Measurements from ENCODE around the gene YJEFN3.

The YJEFN3 gene

DNA sequence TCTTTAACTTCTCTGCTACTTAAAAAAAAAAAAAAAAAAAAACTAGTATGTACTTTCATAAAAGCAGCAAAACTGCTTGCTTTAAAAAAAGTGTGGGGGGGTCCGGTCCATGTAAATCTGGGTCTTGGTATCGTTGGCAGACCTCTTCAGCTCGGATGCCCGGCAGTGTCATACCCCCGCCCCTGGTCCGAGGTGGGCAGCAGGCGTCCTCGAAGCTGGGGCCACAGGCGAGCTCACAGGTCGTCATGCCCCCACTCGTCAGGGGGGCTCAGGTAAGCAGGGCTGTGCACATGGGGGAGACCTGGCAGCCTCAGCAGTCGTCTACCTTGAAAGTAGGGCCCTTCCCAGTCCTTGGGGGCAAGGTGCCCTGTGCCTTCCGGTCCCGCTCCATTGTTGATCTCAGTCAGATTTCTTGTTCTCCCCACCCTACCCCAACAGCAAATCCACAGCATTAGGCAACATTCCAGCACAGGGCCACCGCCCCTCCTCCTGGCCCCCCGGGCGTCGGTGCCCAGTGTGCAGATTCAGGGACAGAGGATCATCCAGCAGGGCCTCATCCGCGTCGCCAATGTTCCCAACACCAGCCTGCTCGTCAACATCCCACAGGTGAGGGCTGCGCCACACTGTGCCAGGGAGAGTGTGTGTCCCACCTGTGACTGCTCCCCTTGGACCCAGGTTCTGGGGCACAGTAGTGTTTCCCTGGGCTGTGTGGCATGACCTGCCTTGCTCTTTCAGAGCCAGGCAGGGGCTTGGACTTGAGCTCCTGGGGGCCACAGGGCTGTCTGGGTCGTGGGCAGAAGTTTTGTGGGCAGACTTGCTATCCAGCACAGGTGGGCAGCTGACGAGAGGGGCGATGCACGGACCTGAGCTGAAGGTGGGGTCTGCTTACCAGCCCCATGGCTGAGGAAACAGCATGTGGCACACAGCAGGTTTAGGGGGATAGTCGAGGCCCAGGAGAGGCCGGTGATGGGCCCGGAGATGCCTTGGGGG is 32.8 kb upstream of the YJEFN3 start:
- DNase-seq (ENCODE audit: low spot score): no peak

- no peak for DNase-seq (ENCODE audit: low spot score)
These were observed 30.3 kb upstream of the YJEFN3 start for GRCh38 chr19:19498255-19498991.

GRCh38 chr19:19499272-19499995 is 29.3 kb upstream of the YJEFN3 start:
- no peak for DNase-seq (ENCODE audit: low spot score)

DNA sequence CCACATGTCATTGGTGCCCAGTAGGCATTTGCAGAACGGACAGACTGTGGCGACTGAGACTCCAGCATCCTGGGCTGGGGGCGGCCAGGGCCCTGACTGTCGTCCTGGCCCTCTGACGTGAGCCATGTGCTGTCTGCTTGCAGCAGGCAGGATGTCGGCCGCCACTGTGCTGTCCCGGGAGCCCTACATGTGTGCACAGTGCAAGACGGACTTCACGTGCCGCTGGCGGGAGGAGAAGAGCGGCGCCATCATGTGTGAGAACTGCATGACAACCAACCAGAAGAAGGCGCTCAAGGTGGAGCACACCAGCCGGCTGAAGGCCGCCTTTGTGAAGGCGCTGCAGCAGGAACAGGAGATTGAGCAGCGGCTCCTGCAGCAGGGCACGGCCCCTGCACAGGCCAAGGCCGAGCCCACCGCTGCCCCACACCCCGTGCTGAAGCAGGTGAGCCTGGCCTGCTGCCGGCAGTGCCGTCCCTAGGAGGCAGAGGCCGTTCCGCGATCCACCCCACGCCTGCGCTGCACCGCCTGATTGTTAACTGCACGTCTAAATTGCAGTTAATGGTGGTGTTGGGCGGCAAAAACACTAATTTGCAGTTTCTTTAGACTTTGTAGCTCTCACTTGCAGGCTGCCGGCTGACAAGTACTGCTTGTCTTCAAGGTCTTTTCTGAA is 27.6 kb upstream of the YJEFN3 start:
- DNase-seq (ENCODE audit: low spot score): no peak

DNA sequence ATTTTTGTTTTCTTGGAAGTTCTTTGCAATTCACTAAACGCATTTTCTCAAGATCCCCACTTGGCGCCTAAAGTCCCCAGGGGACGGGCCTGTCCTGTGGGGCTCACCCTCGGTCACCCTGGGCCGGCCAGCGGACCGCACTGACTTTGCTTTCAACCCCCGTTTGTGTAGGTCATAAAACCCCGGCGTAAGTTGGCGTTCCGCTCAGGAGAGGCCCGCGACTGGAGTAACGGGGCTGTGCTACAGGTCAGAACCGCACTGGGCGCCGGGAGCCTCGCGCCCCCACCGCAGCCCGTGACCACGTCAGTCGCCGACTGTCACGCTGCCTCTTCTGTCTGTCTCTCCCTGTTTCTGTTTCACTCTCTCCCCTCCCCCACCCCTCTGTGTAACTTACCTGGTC is 26.9 kb upstream of the YJEFN3 start:
- DNase-seq (ENCODE audit: low spot score): no peak

DNA sequence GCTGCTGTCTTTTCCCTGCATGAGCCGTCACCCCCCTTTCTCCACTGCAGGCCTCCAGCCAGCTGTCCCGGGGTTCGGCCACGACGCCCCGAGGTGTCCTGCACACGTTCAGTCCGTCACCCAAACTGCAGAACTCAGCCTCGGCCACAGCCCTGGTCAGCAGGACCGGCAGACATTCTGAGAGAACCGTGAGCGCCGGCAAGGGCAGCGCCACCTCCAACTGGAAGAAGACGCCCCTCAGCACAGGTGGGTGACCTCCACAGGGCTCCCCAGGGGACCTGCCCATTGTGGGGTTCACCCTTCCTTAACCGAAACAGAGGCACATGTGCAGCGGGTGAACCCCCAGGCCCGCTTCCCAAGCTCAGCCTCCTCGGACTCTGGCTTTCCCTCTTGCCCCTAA is 26.4 kb upstream of the YJEFN3 start:
- no peak for DNase-seq (ENCODE audit: low spot score)

GRCh38 chr19:19502808-19503602 is 25.7 kb upstream of the YJEFN3 start:
- DNase-seq (ENCODE audit: low spot score): no peak

DNA sequence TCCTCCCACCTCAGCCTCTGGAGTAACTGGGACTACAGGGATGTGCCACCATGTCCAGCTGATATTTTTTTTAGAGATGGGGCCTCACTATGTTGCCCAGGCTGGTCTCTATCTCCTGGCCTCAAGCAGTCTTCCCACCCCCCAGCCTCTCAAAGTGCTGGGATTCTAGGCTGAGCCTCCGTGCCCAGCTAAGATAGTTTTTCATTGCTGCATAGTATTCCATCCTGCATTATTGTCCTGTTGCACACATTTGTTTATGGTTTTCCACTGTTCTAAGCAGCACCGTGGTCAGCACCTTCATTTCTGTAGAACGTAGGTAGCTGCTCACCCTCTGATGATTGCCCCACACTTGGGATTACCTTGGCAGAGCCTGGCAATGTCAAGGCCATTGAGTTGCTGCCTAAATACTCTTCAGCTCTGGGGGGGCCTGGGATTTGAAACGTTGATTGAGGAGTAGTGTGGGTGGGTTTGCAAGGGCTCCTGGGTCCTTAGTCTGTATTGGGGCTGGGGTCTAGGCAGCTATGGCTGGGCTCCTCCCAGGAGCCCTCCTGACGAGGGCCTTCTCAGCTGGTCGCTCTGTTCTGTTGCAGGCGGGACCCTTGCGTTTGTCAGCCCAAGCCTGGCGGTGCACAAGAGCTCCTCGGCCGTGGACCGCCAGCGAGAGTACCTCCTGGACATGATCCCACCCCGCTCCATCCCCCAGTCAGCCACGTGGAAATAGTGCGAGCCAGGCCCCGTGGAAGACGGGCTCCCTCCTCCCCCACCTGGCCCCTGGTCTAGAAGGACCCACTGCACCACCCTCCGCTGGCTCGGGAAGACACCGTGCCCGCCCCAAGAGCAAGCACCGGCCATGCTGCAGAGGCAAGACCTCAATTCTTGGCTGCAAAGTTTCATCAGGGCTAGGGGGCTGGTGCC is 23.7 kb upstream of the YJEFN3 start:
- DNase-seq (ENCODE audit: low spot score): no peak

- DNase-seq (ENCODE audit: low spot score): no peak
These were observed 22.9 kb upstream of the YJEFN3 start for GRCh38 chr19:19505669-19506326.

- DNase-seq (ENCODE audit: low spot score): no peak
These were observed 22.1 kb upstream of the YJEFN3 start for GRCh38 chr19:19506592-19506991.

GRCh38 chr19:19507354-19507753 is 21.4 kb upstream of the YJEFN3 start:
- DNase-seq (ENCODE audit: low spot score): no peak

DNA sequence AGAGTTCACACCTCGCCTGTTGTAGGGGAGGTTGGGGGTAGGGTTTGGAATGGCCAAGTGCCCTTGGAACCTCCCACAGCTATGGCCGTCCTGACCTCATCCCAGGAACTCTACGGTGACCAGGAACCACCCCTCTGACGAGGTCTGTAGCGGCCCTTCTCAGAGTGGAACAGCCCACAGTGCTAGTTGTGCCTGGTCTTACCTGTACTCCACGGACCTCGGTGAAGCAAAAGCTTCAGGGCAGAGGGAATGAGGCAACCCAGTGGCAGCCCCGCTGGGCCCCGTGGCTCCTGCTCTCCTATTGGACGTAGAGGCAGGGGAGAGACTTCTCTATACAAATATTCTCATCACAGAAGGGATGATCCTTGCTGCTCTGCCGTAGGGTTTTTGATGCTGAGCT is 20.5 kb upstream of the YJEFN3 start:
- no peak for DNase-seq (ENCODE audit: low spot score)

DNA sequence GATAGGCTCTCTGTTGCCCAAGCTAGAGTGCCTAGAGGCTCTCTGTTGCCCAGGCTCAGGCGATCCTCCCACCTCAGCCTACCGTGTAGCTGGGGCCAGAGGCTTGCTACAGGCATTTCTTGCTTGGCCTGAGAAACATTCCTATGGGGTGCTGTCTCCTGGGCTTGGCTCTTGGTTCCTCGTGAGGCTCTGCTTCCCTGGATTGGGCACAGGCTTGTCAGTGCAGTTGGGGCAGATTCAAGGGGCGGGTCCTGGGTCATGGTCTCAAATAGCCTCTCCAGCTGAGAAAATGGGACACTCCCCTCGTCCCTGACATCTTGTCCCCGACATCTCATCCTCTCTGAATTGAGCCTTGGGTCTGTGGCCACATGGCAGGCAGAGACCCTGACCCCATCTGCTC is 18.3 kb upstream of the YJEFN3 start:
- DNase-seq (ENCODE audit: low spot score): no peak

- no peak for DNase-seq (ENCODE audit: low spot score)
These were observed 15.0 kb upstream of the YJEFN3 start for GRCh38 chr19:19513682-19514081.

DNA sequence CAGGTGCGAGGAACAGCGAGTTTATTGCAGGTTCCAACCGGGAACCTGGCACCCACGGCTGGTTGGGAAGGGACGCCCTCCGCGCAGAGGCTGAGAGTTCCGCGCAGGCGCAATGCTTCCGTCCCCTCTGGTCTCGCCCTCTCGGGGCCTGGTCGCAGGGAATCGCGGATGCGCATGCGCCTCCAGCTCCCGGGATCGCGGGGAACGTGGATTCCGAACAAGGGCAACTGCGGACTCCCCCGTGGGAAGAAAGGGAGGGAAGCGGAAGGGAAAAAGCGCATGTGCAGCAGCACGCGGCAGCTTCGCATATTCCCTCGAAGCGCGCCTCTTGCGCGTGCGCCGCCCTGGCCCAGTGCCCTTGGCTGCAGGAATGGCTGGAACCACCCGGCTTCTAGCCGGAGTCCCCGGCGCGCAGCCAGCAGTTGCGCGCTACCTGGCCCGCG is 14.5 kb upstream of the YJEFN3 start:
- no peak for DNase-seq (ENCODE audit: low spot score)

- no peak for DNase-seq (ENCODE audit: low spot score)
These were observed 13.7 kb upstream of the YJEFN3 start, which contains the start of gene TSSK6 for GRCh38 chr19:19514881-19515641. TSS of gene TSSK6 (minus strand) at chr19:19515548. CDS start at chr19:19515427, 121 bp downstream.

DNA sequence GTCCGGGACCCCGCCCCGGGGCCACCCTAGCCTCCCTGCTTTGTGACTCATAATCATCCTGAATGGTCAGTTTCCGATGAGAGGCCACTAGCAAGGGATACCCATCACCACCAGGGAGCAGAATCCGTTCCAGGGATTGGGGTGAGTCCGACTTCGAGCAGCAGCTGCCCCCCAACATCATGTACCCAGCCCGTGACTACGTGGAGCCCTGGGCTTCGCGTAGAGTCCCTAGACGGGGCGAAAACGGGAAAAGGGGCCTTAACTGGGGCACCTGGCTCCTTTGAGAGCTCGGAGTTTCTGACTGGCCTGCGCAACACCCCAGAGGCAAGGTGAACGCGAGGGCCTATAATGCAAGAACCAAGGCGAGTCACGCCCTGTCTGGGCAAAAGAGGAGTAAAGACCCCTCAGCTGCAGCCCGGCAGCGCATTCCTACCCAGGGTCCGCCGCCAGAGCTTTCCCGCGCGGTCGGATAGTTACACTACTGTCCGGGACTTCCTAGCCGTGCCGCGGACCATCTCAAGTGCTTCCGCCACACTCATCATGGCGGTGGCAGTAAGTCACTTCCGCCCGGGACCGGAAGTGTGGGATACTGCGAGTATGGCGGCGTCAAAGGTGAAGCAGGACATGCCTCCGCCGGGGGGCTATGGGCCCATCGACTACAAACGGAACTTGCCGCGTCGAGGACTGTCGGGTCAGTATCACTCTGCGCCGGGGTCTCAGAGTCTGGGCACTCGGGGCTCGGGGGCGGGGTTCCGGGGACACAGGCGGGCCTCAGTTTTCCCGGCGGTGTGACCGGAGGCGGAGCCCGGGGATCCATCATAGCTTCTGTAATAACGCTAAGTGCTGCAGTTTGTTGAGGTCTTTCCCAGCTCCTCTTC is 12.8 kb upstream of the YJEFN3 start, which contains the start of gene NDUFA13:
NDUFA13 (plus strand) TSS at position 584 of the 878 bp plus-strand sequence; CDS start at position 598, 14 bp downstream.
- peak; percentile 97 for DNase-seq (ENCODE audit: low spot score)

Data from NAMALWA (cell line).